Activated CD4-positive, alpha-beta T cell treated with anti-CD3 and anti-CD28 coated beads, Interleukin-2, amount 50 U/mL, for 48 hours (primary cell): ENCODE measurements around the gene COL24A1.
"Not testable (repeated sequence)": the region's sequence is repeated elsewhere in the genome, so short reads cannot be mapped to it uniquely, and the experiment has no call there.

Experiments used
- DNase-seq, 2 experiments: peaks; one replicate each; pipeline ENCODE4 v3.0.0-alpha.2; 2020

Gene COL24A1

GRCh38 chr1:86071870-86072269, 84.7 kb downstream of the COL24A1 start:
- not testable (repeated sequence) for DNase-seq

DNA sequence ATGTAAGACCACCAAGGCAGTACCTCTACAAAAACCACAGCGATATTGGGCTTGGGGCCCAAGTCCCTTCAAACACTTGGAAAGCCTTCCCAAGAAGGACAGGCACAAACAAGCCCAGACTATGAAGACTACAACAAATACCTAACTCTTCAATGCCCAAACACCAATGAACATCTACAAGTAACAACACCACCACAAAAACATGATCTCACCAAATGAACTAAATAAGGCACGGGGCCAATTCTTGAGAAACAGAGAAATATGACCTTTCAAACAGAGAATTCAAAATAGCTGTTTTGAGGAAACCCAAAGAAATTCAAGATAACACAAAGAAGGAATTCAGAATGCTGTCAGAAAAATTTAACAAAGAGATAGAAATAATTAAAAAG, 86.8 kb downstream of the COL24A1 start:
- DNase-seq: no peak

GRCh38 chr1:86068841-86069756, 87.5 kb downstream of the COL24A1 start:
- DNase-seq: no peak

DNA sequence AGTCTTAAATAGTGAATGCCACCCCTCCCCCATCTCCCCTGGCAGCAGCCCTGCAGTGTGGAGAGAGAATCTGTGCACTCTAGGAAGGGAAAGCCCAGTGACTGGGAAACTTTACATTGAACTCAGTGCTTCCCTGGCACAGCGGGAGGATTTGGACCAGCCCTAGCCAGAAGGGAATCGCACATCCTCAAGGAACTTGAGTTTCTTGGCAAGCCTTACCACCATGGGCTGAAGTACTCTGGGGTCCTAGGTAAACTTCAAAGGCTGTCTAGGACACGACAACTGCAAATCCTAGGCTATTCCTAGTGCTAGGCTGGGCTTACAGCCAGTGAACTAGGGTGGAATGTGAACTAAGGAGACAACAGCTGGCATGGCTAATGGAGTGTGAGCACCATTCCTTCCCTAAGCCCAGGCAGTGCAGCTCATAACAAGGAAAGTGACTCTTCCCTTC, 88.3 kb downstream of the COL24A1 start:
- no peak for DNase-seq

DNA sequence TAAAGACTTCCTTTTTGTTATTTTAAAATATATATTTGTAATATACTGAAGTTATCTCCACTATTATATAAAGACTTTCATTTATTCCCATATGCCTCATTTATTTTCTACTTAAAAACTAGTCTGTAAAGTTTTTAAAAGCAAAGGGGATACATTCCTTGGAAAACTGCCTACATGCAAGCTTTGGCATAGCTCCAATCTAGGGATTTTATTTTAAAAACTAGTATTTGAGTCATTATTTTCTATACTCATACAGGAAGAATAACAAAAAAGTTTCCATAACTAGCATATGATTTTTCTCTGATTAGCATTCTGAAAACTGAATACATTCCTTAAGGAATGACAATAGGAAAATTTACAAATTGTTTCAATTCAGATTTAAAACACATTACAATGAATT, 88.9 kb downstream of the COL24A1 start:
- no peak for DNase-seq

DNA sequence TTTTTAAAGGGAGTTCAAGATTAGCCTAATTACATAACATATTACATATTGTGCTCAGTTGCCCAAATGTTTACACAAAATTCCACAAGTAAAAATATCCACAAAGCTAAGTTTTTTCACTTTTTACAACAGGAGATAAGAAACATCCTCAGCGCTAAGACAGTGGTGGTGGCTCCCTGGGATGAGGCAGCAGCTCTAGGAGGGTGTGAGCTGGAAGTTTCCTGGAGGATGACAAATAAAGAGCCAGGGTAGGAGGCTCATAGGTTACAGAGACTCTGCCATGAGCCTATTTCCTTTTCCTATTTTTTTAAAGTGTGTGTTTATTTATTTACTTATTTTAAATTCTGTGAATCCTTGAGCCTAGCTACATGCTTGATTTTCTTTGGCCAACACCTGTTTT, 91.7 kb downstream of the COL24A1 start:
- DNase-seq: no peak

DNA sequence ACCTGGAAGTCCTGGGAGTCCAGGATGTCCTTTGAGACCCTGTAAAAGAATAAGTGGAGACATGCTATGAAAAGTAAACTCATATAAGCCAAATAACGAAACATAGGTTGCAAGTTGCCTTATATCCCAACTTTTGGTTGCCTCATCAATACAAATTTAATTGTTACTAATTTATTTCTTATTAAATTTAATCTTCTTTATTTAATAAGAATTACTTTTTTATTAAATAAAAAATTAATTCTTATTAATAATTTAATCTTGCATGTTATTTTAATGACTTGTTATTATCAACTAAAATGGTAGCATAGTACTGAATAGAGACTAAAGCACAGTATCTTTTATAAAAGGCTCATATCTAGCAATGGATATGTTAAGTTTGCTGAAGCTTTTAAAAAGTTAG, 92.9 kb downstream of the COL24A1 start:
- DNase-seq: no peak

DNA sequence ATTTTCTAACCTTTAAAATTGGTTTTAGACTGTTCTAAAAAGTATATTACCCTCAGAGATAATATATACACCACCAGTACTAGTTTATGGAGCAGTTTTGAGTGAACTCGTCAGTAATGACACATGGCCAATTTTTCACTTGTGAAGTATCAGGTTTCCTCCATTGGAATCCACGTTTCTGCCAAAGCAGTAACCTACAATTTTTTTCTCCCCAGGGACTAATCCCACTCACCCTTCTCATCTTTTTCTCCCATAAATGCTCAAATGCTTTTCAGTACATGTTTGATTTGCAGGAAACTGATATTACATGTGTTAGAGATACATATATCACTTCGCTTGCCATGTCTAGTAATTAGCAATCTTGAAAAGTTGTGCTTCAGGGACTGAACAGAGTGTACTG, 94.1 kb downstream of the COL24A1 start:
- DNase-seq: no peak

DNA sequence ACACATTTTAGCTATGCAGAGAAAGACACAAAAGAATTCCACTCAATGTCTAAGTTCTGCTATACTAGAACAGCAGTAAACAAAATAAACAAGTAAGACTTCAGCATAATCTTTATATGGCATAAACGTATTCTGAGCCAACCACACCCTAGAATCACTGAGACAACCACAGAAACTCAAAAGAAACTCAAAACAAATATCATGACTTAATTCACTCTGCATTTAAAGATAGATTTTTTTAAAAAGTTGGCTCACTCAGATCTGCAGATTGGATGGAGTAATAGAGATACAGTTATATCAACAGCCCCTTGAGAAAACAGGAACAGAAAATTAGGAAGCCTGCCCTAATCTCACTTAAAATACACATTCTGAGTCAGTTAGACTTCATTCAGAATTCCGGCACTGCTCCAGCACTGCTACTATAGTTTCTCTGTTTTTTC, 95.0 kb downstream of the COL24A1 start:
- no peak for DNase-seq

GRCh38 chr1:86054396-86054795, 102.2 kb downstream of the COL24A1 start:
- DNase-seq: no peak

- no peak for DNase-seq
Observed at GRCh38 chr1:86052948-86053698, 103.4 kb downstream of the COL24A1 start.

- DNase-seq: no peak
Observed at GRCh38 chr1:86035101-86035500, 121.5 kb downstream of the COL24A1 start.

- no peak for DNase-seq
Observed at GRCh38 chr1:86030180-86030579, 126.4 kb downstream of the COL24A1 start.

DNA sequence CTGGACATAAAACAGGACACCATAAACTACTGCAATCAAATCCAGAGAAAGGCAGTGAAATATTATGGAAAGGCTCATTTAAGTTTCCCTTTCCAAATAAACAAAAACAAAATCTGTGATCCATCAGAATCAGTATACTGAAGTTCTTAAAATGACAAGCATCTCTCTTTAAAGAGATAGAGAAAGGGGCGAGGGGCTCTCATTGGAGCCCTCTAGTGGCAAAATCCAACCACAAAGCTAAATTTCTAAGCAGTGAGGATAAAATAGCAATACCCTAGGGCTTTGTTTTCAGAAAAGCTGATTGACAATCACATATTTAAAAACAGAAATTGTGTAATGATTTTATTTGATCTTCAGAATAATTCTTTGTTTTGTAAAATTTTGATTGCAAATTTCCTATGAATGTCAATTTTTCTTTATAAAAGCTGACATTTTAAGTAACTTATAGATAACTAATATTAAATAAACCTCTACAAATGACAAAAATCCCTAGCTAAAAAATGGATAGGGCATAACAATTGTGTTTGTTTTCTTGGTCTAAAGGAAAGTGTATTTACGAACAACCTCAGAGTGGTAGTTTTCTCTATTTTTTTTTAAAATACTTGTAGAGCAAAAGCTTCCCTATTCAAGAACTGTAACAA, 138.2 kb downstream of the COL24A1 start:
- no peak for DNase-seq

DNA sequence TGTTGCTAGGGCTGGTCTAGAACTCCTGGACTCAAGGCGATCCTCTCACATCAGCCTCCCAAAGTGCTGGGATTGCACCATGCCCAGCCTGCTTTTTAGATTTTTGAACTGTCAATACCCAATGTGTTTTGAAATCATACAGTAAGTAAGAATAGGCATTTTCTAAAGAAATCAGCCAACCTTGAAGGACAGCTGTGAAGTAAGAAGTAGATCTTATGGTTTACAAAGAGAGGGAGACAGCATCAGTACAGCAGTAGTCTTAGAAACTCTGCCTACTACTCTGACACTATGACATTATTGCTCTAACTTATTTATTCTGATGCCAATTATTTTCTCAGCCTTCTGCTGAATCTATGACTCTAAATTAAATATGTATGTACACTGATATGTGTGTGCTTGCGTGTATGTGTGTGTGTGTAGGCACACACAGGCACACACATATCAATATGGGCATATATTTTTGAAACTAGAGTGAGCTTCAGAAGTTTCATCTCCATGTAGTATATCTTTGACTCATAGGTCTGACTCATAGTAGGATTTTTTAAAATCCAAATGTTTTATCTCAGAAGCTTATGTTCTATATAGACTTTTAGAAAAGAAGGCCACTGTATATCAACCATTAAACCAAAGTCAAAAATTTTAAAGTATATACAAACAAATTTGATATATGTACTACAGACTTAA, 140.4 kb downstream of the COL24A1 start:
- no peak for DNase-seq

DNA sequence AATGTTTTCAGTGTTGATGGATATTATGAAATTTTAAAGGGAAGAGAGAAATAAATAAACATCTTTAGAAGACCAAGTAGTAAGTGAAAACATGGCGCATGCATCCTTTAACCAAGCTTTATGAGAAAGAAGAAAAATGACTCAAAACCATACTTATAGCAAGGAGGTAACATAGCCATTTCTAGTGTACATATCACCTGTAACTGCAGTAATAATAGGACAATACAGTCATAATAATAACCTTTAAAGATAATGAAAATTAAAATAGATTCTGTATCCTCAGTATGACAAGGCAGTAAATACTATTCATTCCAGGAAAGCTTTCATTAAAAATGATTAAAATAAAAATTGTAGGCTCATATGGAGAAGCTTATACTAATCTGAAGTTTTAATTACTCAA, 141.2 kb downstream of the COL24A1 start:
- no peak for DNase-seq

- DNase-seq: no peak
Observed at GRCh38 chr1:86000601-86001000, 156.0 kb downstream of the COL24A1 start.

GRCh38 chr1:85998105-85998855, 158.3 kb downstream of the COL24A1 start:
- DNase-seq: no peak

GRCh38 chr1:85992791-85993190, 163.8 kb downstream of the COL24A1 start:
- DNase-seq: no peak

GRCh38 chr1:85991261-85991660, 165.3 kb downstream of the COL24A1 start:
- DNase-seq: no peak

DNA sequence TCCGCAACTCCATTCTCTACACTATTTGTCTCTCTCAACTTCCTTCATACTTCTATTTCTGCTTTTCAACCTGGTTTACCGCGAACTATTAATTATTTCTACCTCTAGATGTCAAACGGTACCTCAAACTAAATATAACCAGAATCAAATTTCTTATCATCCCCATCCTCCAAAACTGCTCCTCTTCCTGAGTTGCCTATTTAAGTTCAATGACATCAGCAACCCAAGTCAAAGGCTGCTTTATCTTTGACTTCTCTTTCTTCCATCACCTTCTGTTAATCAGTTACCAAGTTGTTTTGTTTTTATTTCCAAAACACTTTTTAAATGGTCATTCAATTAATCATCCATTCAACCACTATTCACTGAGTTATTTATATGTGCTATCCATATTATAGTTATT, 171.9 kb downstream of the COL24A1 start:
- DNase-seq: no peak

DNA sequence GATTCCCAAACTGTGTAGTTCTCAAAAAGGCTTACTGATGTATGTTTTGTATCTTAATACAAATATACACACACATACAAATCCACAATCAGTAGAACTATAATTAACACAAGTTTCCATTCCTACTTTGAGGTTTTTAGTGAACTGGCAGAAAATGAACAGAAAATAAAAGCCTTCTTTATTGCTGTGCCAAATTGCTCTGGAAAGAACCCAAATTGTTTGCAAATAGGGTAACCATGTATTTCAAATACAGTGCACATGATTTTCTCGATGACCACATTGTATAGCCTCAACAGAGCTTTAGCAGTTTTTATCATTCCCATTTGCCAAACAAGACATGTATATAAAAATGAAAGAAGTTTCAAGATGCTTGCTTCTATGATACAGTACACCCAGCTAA, 173.3 kb downstream of the COL24A1 start:
- no peak for DNase-seq
